ENCODE measurements around the gene CYTH3. TPM values are rescaled to one million over a fixed set of nuclear protein-coding genes. Genes with fewer than 3 reads are reported as not detected.

The CYTH3 gene
- total RNA-seq, 1 experiment from 2014 or later: 29.1 TPM

GRCh38 chr7:6317797-6318438, 45.5 kb upstream of the CYTH3 start:
- H3K4me3 Mint-ChIP-seq (ENCODE audit: unreplicated experiment): no peak overlapping the region
- no TSS peak for BruUV-seq (replicated peaks)
- no peak for TF ChIP-seq CTCF (IDR thresholded peaks at IDR 0.05; ENCODE audit: insufficient read depth in 1 of 2, low read depth in 1 of 2, low read length in 1 of 2, severe bottlenecking in 1 of 2, unreplicated experiment in 1 of 2)
- CTCF ChIA-PET: no interaction called here
- no peaks in the 10 kb centered on the region for H3K9me3 Mint-ChIP-seq (ENCODE audit: unreplicated experiment)
- H3K36me3 ChIP-seq (ENCODE audit: control insufficient read depth, insufficient read depth, low read length): no peaks in the 10 kb centered on the region
- no peaks in the 10 kb centered on the region for H3K27me3 Mint-ChIP-seq (ENCODE audit: insufficient read depth, unreplicated experiment)
- no peaks in the 10 kb centered on the region for H3K27me3 ChIP-seq (replicated peaks; ENCODE audit: control insufficient read depth, insufficient read depth, low read length)
- no peaks in the 10 kb centered on the region for H3K9me3 ChIP-seq
- intact Hi-C loops (cut with micrococcal nuclease; ENCODE audit: unreplicated experiment): no loop called here
- POLR2A ChIA-PET: no interaction called here
- DNase-seq: no peak
- H3K27ac Mint-ChIP-seq (ENCODE audit: unreplicated experiment): no peak overlapping the region
- H3K4me1 ChIP-seq: no peaks in the 10 kb centered on the region
- no peak overlapping the region for H3K4me3 ChIP-seq (ENCODE audit: low read depth, low read length)
- H3K4me1 Mint-ChIP-seq (ENCODE audit: low read depth, unreplicated experiment): peaks cover 1% of the 10 kb centered on the region
- H3K36me3 Mint-ChIP-seq (ENCODE audit: insufficient read depth, unreplicated experiment): no peaks in the 10 kb centered on the region

GRCh38 chr7:6316226-6316625, 43.8 kb upstream of the CYTH3 start:
- H3K36me3 Mint-ChIP-seq (ENCODE audit: insufficient read depth, unreplicated experiment): no peaks in the 10 kb centered on the region
- no peaks in the 10 kb centered on the region for H3K9me3 ChIP-seq
- H3K4me3 Mint-ChIP-seq (ENCODE audit: unreplicated experiment): no peak overlapping the region
- no peak for DNase-seq
- H3K27me3 Mint-ChIP-seq (ENCODE audit: insufficient read depth, unreplicated experiment): no peaks in the 10 kb centered on the region
- POLR2A ChIA-PET: no interaction called here
- no peak overlapping the region for H3K27ac Mint-ChIP-seq (ENCODE audit: unreplicated experiment)
- no peaks in the 10 kb centered on the region for H3K9me3 Mint-ChIP-seq (ENCODE audit: unreplicated experiment)
- no TSS peak for BruUV-seq (replicated peaks)
- H3K4me3 ChIP-seq (ENCODE audit: low read depth, low read length): no peak overlapping the region
- H3K36me3 ChIP-seq (ENCODE audit: control insufficient read depth, insufficient read depth, low read length): no peaks in the 10 kb centered on the region
- no peaks in the 10 kb centered on the region for H3K4me1 Mint-ChIP-seq (ENCODE audit: low read depth, unreplicated experiment)
- H3K4me1 ChIP-seq: no peaks in the 10 kb centered on the region
- CTCF ChIA-PET: no interaction called here
- H3K27me3 ChIP-seq (replicated peaks; ENCODE audit: control insufficient read depth, insufficient read depth, low read length): no peaks in the 10 kb centered on the region
- no peak for TF ChIP-seq CTCF (IDR thresholded peaks at IDR 0.05; ENCODE audit: insufficient read depth in 1 of 2, low read depth in 1 of 2, low read length in 1 of 2, severe bottlenecking in 1 of 2, unreplicated experiment in 1 of 2)
- intact Hi-C loops (cut with micrococcal nuclease; ENCODE audit: unreplicated experiment): no loop called here

GRCh38 chr7:6315746-6316145, 43.3 kb upstream of the CYTH3 start:
- H3K36me3 ChIP-seq (ENCODE audit: control insufficient read depth, insufficient read depth, low read length): no peaks in the 10 kb centered on the region
- H3K27me3 ChIP-seq (replicated peaks; ENCODE audit: control insufficient read depth, insufficient read depth, low read length): no peaks in the 10 kb centered on the region
- TF ChIP-seq CTCF (IDR thresholded peaks at IDR 0.05; ENCODE audit: insufficient read depth in 1 of 2, low read depth in 1 of 2, low read length in 1 of 2, severe bottlenecking in 1 of 2, unreplicated experiment in 1 of 2): no peak
- Mint-ChIP-seq H3K9me3 (ENCODE audit: unreplicated experiment) (no peaks in the 10 kb centered on the region), H3K4me1 (ENCODE audit: low read depth, unreplicated experiment) (no peaks in the 10 kb centered on the region), H3K27me3 (ENCODE audit: insufficient read depth, unreplicated experiment) (no peaks in the 10 kb centered on the region), H3K27ac (ENCODE audit: unreplicated experiment) (no peak overlapping the region), H3K4me3 (ENCODE audit: unreplicated experiment) (no peak overlapping the region), H3K36me3 (ENCODE audit: insufficient read depth, unreplicated experiment) (no peaks in the 10 kb centered on the region)
- ChIA-PET POLR2A (no interaction called here), CTCF (no interaction called here)
- no peaks in the 10 kb centered on the region for H3K4me1 ChIP-seq
- BruUV-seq (replicated peaks): no TSS peak
- no peaks in the 10 kb centered on the region for H3K9me3 ChIP-seq
- DNase-seq: no peak
- intact Hi-C loops (cut with micrococcal nuclease; ENCODE audit: unreplicated experiment): no loop called here
- H3K4me3 ChIP-seq (ENCODE audit: low read depth, low read length): no peak overlapping the region
